HG03196 (cell line): ENCODE measurements around the gene TCF23.
"Not testable (repeated sequence)": the region's sequence is repeated elsewhere in the genome, so short reads cannot be mapped to it uniquely, and the experiment has no call there.

ENCODE experiments used
- ATAC-seq: cut with Tn5 transposase; IDR thresholded peaks from one replicate; pipeline ENCODE4 v1.9.1; 2021; ENCODE audit not compliant: unreplicated experiment

The TCF23 gene

GRCh38 chr2:27148801-27149439 lies at the start of gene TCF23:
TSS of gene TCF23 (plus strand) at chr2:27149004. CDS start at chr2:27149134, 130 bp downstream.
- no peak for ATAC-seq

- ATAC-seq: no peak
Observed at GRCh38 chr2:27099334-27099955, 49.4 kb upstream of the TCF23 start.

- no peak for ATAC-seq
Observed at GRCh38 chr2:27100036-27100435, 48.8 kb upstream of the TCF23 start.

- no peak for ATAC-seq
Observed at GRCh38 chr2:27102329-27102728, 46.5 kb upstream of the TCF23 start.

GRCh38 chr2:27105981-27106380 lies 42.8 kb upstream of the TCF23 start:
- ATAC-seq: no peak

GRCh38 chr2:27108221-27108620 lies 40.6 kb upstream of the TCF23 start:
- no peak for ATAC-seq

GRCh38 chr2:27109083-27109482 lies 39.7 kb upstream of the TCF23 start:
- ATAC-seq: no peak

GRCh38 chr2:27110603-27111352 lies 38.0 kb upstream of the TCF23 start:
- ATAC-seq: not testable (repeated sequence)

GRCh38 chr2:27111392-27112078 lies 37.3 kb upstream of the TCF23 start:
- ATAC-seq: not testable (repeated sequence)

GRCh38 chr2:27115519-27115918 lies 33.3 kb upstream of the TCF23 start:
- ATAC-seq: no peak

GRCh38 chr2:27117995-27118524 lies 30.7 kb upstream of the TCF23 start:
- ATAC-seq: no peak

- ATAC-seq: no peak
Observed at GRCh38 chr2:27118525-27119329, 30.1 kb upstream of the TCF23 start, which contains the start of gene CGREF1. TSS of gene CGREF1 (minus strand) at chr2:27119128. CDS start at chr2:27104366, 14,762 bp downstream.

GRCh38 chr2:27119330-27119670 lies 29.5 kb upstream of the TCF23 start:
- ATAC-seq: not testable (repeated sequence)

- no peak for ATAC-seq
Observed at GRCh38 chr2:27121906-27122305, 26.9 kb upstream of the TCF23 start.

GRCh38 chr2:27122791-27123190 lies 26.0 kb upstream of the TCF23 start:
- ATAC-seq: no peak

GRCh38 chr2:27123302-27124150 lies 25.3 kb upstream of the TCF23 start, which contains the start of gene ABHD1:
TSS of gene ABHD1 (plus strand) at chr2:27123815. CDS start at chr2:27123949, 134 bp downstream.
- ATAC-seq: no peak

- no peak for ATAC-seq
Observed at GRCh38 chr2:27125104-27125503, 23.7 kb upstream of the TCF23 start.

- no peak for ATAC-seq
Observed at GRCh38 chr2:27126252-27126710, 22.5 kb upstream of the TCF23 start.
